SIG-M5 (cell line): ENCODE data around the gene ESR2.
"Not testable (repeated sequence)": the region's sequence is repeated elsewhere in the genome, so short reads cannot be mapped to it uniquely, and the experiment has no call there.

ENCODE experiments used
- DNase-seq: peaks from one replicate; lab custom pipeline; 2025; lab: John Stamatoyannopoulos, UW

The ESR2 gene

GRCh38 chr14:64293976-64294671, at the start of gene ESR2:
Gene ESR2 (minus strand): TSS chr14:64294371. CDS start chr14:64282985, 11,386 bp downstream.
- DNase-seq: no peak

- DNase-seq: no peak
Observed at GRCh38 chr14:64340560-64341196, 46.5 kb upstream of the ESR2 start.

- peak; percentile 90 for DNase-seq
Observed at GRCh38 chr14:64338616-64339316, 44.6 kb upstream of the ESR2 start.

GRCh38 chr14:64337888-64338615, 43.9 kb upstream of the ESR2 start:
- no peak for DNase-seq

- DNase-seq: no peak
Observed at GRCh38 chr14:64329149-64329548, 35.0 kb upstream of the ESR2 start.

GRCh38 chr14:64326502-64326901, 32.3 kb upstream of the ESR2 start:
- no peak for DNase-seq

- DNase-seq: no peak
Observed at GRCh38 chr14:64324895-64325294, 30.7 kb upstream of the ESR2 start.

- DNase-seq: no peak
Observed at GRCh38 chr14:64324461-64324860, 30.3 kb upstream of the ESR2 start.

GRCh38 chr14:64320362-64320761, 26.2 kb upstream of the ESR2 start:
- not testable (repeated sequence) for DNase-seq

GRCh38 chr14:64318695-64319094, 24.5 kb upstream of the ESR2 start:
- DNase-seq: not testable (repeated sequence)

GRCh38 chr14:64303471-64303917, 9.3 kb upstream of the ESR2 start:
- peak; percentile 21 for DNase-seq

- DNase-seq: no peak
Observed at GRCh38 chr14:64298773-64299172, 4.6 kb upstream of the ESR2 start.

GRCh38 chr14:64296561-64296960, 2.4 kb upstream of the ESR2 start:
- no peak for DNase-seq

GRCh38 chr14:64294672-64295413, 672 bp upstream of the ESR2 start:
- DNase-seq: no peak

GRCh38 chr14:64292197-64292596, 2.0 kb downstream of the ESR2 start:
- no peak for DNase-seq

- DNase-seq: no peak
Observed at GRCh38 chr14:64289571-64289970, 4.6 kb downstream of the ESR2 start.

GRCh38 chr14:64281805-64282204, 12.4 kb downstream of the ESR2 start:
- DNase-seq: no peak

- no peak for DNase-seq
Observed at GRCh38 chr14:64279704-64280668, 14.2 kb downstream of the ESR2 start.

GRCh38 chr14:64278458-64278857, 15.7 kb downstream of the ESR2 start:
- DNase-seq: no peak

- no peak for DNase-seq
Observed at GRCh38 chr14:64272019-64272418, 22.2 kb downstream of the ESR2 start.
